ENCODE data around the gene P4HTM.

DNA sequence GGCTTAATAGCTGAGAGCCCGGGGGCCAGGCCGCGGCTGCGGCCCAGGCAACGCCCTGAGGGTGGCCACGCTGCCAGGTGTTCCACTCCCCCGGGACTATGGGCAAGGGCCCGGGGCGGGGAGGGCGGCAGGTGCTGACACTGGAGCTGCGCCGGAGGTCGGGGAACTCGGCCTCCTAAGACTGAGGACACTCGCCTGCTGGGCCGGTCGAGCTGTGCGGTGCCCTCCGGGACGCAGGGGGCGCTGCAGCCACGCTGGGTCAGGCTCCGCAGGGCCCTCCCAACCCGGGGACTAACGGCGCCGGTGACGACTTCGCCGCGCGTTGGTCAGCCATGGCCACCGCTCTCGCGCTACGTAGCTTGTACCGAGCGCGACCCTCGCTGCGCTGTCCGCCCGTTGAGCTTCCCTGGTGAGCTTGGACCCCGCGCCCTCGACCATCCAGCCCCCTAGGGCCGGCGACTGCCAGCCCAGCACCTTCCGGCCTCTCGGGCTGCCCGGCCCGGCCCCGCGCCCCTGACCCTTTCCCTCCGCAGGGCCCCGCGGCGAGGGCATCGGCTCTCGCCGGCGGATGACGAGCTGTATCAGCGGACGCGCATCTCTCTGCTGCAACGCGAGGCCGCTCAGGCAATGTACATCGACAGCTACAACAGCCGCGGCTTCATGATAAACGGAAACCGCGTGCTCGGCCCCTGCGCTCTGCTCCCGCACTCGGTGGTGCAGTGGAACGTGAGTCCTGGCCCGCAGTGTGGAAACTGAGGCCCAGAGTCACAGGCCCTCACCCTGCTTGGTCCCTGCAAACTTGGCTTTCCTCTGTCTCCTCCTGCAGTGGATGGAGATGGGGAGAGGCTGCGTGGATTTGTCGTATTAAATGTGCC, 32.0 kb downstream of the P4HTM start, which contains the start of gene NDUFAF3:
- TF ChIP-seq, protein P1, sequence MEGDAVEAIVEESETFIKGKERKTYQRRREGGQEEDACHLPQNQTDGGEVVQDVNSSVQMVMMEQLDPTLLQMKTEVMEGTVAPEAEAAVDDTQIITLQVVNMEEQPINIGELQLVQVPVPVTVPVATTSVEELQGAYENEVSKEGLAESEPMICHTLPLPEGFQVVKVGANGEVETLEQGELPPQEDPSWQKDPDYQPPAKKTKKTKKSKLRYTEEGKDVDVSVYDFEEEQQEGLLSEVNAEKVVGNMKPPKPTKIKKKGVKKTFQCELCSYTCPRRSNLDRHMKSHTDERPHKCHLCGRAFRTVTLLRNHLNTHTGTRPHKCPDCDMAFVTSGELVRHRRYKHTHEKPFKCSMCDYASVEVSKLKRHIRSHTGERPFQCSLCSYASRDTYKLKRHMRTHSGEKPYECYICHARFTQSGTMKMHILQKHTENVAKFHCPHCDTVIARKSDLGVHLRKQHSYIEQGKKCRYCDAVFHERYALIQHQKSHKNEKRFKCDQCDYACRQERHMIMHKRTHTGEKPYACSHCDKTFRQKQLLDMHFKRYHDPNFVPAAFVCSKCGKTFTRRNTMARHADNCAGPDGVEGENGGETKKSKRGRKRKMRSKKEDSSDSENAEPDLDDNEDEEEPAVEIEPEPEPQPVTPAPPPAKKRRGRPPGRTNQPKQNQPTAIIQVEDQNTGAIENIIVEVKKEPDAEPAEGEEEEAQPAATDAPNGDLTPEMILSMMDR (conservative IDR thresholded peaks at IDR 0.05), result peak; percentile 90
- TF ChIP-seq EZH2 (IDR thresholded peaks at IDR 0.05; ENCODE audit: low read depth), result no peak
